Coronary artery (tissue), 2 donors: Measurements from ENCODE around the gene ACOT7.

Experiments used
- DNase-seq: peaks from one replicate; pipeline ENCODE4 v3.0.0-alpha.2; 2017; ENCODE audit warnings: low spot score
- H3K27ac ChIP-seq, 2 donors: fragments of 200-600 bp; sonication (generic); one replicate each; pipeline ENCODE4 v1.5.1; 2016 to 2019
- H3K4me3 ChIP-seq: fragments of 200-600 bp; sonication (generic); 2 replicates; pipeline ENCODE4 v1.5.1; 2016; ENCODE audit warnings: mild to moderate bottlenecking, moderate library complexity
- TF ChIP-seq, protein P1 (sequence below): fragments of 200-600 bp; sonication (generic); IDR thresholded peaks from one replicate; pipeline ENCODE4 v1.5.1; 2019; ENCODE audit warnings: antibody characterized with exemption

Gene ACOT7

GRCh38 chr1:6249739-6250689 is 143.6 kb downstream of the ACOT7 start:
- TF ChIP-seq, protein P1, sequence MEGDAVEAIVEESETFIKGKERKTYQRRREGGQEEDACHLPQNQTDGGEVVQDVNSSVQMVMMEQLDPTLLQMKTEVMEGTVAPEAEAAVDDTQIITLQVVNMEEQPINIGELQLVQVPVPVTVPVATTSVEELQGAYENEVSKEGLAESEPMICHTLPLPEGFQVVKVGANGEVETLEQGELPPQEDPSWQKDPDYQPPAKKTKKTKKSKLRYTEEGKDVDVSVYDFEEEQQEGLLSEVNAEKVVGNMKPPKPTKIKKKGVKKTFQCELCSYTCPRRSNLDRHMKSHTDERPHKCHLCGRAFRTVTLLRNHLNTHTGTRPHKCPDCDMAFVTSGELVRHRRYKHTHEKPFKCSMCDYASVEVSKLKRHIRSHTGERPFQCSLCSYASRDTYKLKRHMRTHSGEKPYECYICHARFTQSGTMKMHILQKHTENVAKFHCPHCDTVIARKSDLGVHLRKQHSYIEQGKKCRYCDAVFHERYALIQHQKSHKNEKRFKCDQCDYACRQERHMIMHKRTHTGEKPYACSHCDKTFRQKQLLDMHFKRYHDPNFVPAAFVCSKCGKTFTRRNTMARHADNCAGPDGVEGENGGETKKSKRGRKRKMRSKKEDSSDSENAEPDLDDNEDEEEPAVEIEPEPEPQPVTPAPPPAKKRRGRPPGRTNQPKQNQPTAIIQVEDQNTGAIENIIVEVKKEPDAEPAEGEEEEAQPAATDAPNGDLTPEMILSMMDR = no peak
- no peak for DNase-seq
- H3K4me3 ChIP-seq = peak overlapping the region; percentile 30
- no peak overlapping the region for H3K27ac ChIP-seq

- no peak overlapping the region for H3K27ac ChIP-seq
- peak overlapping the region; percentile 30 for H3K4me3 ChIP-seq
- TF ChIP-seq, protein P1 = no peak
- DNase-seq = no peak
These were observed 144.4 kb downstream of the ACOT7 start for GRCh38 chr1:6248932-6249738.

DNA sequence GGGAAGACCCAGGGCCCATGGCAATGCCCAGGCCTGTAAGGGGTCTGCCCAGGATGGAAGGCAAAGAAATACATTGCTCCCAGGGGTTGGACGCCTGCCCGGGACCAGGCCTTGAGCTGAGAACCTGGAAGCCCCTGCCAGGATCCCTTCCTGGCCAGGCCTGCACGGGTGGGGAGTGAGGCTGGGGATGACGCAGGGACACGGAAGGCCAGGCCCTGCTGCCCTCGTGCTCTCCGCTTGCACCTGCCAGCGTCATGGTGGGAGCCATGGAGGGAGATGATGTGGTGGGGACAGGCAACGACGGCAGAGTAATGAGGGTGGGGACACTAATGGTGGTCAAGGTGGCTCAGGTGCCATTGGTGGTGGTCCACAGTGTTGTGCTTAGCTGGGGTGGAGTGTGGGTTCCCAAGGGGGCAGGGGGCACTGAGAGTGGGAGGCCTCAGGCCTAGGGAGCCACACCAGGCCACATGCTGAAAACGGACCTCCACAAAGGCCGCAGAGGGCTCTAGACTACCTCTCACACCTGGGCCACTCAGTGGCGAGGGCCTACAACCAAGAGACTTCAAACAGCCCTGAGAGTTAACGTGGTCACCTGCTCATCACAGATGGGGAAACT is 145.3 kb downstream of the ACOT7 start:
- DNase-seq = no peak
- Histone ChIP-seq H3K4me3 (no peak overlapping the region), H3K27ac (no peak overlapping the region)
- TF ChIP-seq, protein P1 = no peak

- Histone ChIP-seq H3K27ac (no peak overlapping the region), H3K4me3 (no peak overlapping the region)
- TF ChIP-seq, protein P1 = no peak
- DNase-seq = no peak
These were observed 145.9 kb downstream of the ACOT7 start for GRCh38 chr1:6247651-6248050.

DNA sequence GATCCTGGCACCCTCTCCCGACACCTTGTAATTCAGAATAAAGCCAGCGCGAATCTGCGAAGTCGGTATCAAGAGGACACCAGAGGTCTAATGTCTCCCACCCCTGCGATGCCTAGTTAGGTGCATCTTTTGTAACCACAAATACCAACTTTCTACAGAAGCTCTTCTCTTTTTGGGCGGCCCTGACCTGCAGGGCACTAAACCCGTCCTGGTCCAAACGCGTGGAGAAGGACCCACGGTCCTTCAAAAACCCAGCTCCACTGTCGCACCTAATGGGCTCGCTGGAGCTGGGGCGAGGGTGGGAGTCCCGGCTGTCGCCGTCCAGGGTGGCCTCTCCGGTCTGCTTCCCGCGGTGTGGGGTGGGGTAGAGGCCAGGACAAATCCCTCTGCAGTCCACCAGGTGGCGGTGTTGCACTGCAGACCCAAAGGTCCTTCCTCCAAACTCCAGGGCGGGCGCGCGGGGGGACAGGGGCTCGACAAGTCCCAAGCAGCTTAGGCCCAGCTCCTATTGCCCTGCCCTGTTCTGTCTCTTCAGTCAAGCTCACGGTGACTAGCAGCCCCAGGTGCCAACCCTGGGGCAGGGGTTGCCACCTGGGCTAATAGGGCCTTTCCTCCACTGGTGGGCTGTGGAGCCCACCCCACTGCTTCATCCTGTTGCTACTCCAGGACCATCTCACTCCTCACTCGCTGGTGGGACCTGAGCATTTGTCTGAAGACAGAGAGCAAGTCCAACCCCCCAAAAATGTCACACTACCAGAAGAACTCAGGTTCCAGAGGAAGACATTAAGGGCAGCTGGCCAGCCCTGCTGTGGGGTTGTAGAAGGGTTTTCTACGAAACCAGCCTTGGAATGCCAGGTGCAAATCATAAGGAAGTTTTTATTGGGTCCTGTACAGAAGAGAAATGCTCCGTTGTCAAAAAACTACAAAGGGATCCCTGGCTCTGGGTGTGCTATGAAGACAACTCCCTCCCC is 146.8 kb downstream of the ACOT7 start:
- DNase-seq = peak; percentile 84
- Histone ChIP-seq H3K4me3 (no peak overlapping the region), H3K27ac (no peak overlapping the region)
- TF ChIP-seq, protein P1 = peak; percentile 94

- DNase-seq = no peak
- TF ChIP-seq, protein P1 = no peak
- Histone ChIP-seq H3K4me3 (no peak overlapping the region), H3K27ac (no peak overlapping the region)
These were observed 147.6 kb downstream of the ACOT7 start for GRCh38 chr1:6245869-6246496.
